Panc1 (cell line): ENCODE measurements around the gene ATP2B2. TPM values are rescaled to one million over a fixed set of nuclear protein-coding genes. Genes with fewer than 3 reads are reported as not detected.

Experiments used
- ATAC-seq: fragments of 200-7000 bp; cut with Tn5 transposase; 2 replicates; pipeline ENCODE4 v1.9.1; 2020; ENCODE audit warnings: mild to moderate bottlenecking, moderate library complexity
- BruUV-seq: library from RNA; stranded (reverse); fragments of 400-500 nt; replicated peaks from 2 replicates; lab custom pipeline; 2021; lab: Mats Ljungman, UMichigan
- CTCF ChIA-PET: fragments of 300-600 bp; sonication (Branson Sonifier 250); formaldehyde crosslinking; loops from one replicate; lab custom pipeline; 2022; ENCODE audit warnings: antibody characterized with exemption; lab: Charles Lee
- POLR2A ChIA-PET: fragments of 300-600 bp; sonication (Branson Sonifier 250); formaldehyde crosslinking; loops from one replicate; lab custom pipeline; 2022; ENCODE audit warnings: antibody characterized with exemption; lab: Charles Lee
- DNase-seq: peaks from one replicate; pipeline ENCODE4 v3.0.0-alpha.2; 2010; ENCODE audit warnings: low read depth, low spot score
- H3K27ac ChIP-seq: 2 replicates; pipeline ENCODE4 v1.5.1; 2011; ENCODE audit warnings: mild to moderate bottlenecking, low read length, inconsistent platforms
- H3K27me3 ChIP-seq: fragments of 200-500 bp; sonication (Bioruptor generic); 2 replicates; pipeline ENCODE4 v1.6.0; 2014; ENCODE audit warnings: low read length, inconsistent platforms; ENCODE audit not compliant: control insufficient read depth, insufficient read depth
- H3K36me3 ChIP-seq: fragments of 200-500 bp; sonication (Bioruptor generic); 2 replicates; pipeline ENCODE4 v1.5.1; 2014; ENCODE audit warnings: inconsistent platforms, mild to moderate bottlenecking, low read length, moderate library complexity; ENCODE audit not compliant: control insufficient read depth, insufficient read depth
- H3K4me1 ChIP-seq: 2 replicates; pipeline ENCODE4 v1.5.1; 2011; ENCODE audit warnings: inconsistent platforms, mild to moderate bottlenecking, low read length, moderate library complexity; ENCODE audit not compliant: control insufficient read depth, insufficient read depth
- H3K4me3 ChIP-seq, 2 experiments: 2 replicates each; pipeline ENCODE4 v1.5.1; 2011 to 2012; ENCODE audit warnings: low read depth in 2 of 2, low read length in 2 of 2, mild to moderate bottlenecking in 2 of 2, inconsistent platforms in 1 of 2, moderate library complexity in 1 of 2
- H3K9me3 ChIP-seq: fragments of 200-500 bp; sonication (Bioruptor generic); 2 replicates; pipeline ENCODE4 v1.5.1; 2014; ENCODE audit warnings: low read depth, mild to moderate bottlenecking, inconsistent platforms, low read length, moderate library complexity; ENCODE audit not compliant: control insufficient read depth, insufficient read depth
- CTCF ChIP-seq: fragments of 450-650 bp; IDR thresholded peaks from 2 replicates; pipeline ENCODE4 v1.5.1; 2017; ENCODE audit warnings: mild to moderate bottlenecking
- POLR2AphosphoS5 ChIP-seq: IDR thresholded peaks from 2 replicates; pipeline ENCODE4 v1.6.1; 2012; ENCODE audit warnings: mild to moderate bottlenecking, low read depth, low read length, moderate library complexity
- REST ChIP-seq, 2 experiments: IDR thresholded peaks; 2 replicates each; pipeline ENCODE4 v1.6.1; 2011 to 2012; ENCODE audit warnings: low read depth in 2 of 2, control low read depth in 1 of 2, low read length in 1 of 2, mild to moderate bottlenecking in 1 of 2, moderate library complexity in 1 of 2; ENCODE audit not compliant: insufficient read depth in 1 of 2
- SIN3A ChIP-seq: IDR thresholded peaks from 2 replicates; pipeline ENCODE4 v1.6.1; 2012; ENCODE audit warnings: low read depth, mild to moderate bottlenecking, low read length, moderate library complexity, borderline replicate concordance; ENCODE audit not compliant: insufficient read depth
- TCF7L2 ChIP-seq: IDR thresholded peaks from 2 replicates; pipeline ENCODE4 v1.6.1; 2011; ENCODE audit warnings: mild to moderate bottlenecking, low read depth, low read length, inconsistent platforms
- in situ Hi-C: cut with HindIII; loops from 2 replicates; pipeline ENCODE4 v1.10.0; 2016; ENCODE audit warnings: low sequenced_read_pairs, low pct_unique_long_range_greater_than_20kb
- intact Hi-C: fragments of 100-400 bp; cut with micrococcal nuclease; formaldehyde crosslinking; loops from one replicate; pipeline ENCODE4 v1.10.0; 2022; ENCODE audit not compliant: unreplicated experiment
- total RNA-seq: library from RNA; stranded (reverse); gene quantifications from one replicate; pipeline ENCODE4 v1.2.1, GENCODE V29; 2021; ENCODE audit not compliant: unreplicated experiment

The ATP2B2 gene
- total RNA-seq, 1 experiment from 2014 or later: not detected

- in situ Hi-C loops (no loop called here), intact Hi-C loops (no loop called here)
- Histone ChIP-seq H3K4me1 (no peaks in the 10 kb centered on the region; the same call in 1 of the 2 replicates), H3K4me3 (no peak overlapping the region), H3K9me3 (no peaks in the 10 kb centered on the region), H3K27me3 (no peaks in the 10 kb centered on the region), H3K36me3 (no peaks in the 10 kb centered on the region), H3K27ac (no peak overlapping the region)
- no TSS peak for BruUV-seq
- ATAC-seq: no peak
- DNase-seq: no peak
- TF ChIP-seq POLR2AphosphoS5 (no peak), CTCF (no peak), SIN3A (no peak), REST (IDR thresholded peaks at IDR 0.05; ENCODE audit: insufficient read depth in 1 of 2, low read depth in 2 of 2, low read length in 1 of 2) (no peak), TCF7L2 (no peak)
- CTCF ChIA-PET: no interaction called here
- POLR2A ChIA-PET: no interaction called here
Observed at GRCh38 chr3:10375296-10376053, 129.9 kb downstream of the ATP2B2 start.

- POLR2A ChIA-PET: no interaction called here
- DNase-seq (no peak), ATAC-seq (no peak; the same call in 1 of the 2 replicates)
- Histone ChIP-seq H3K4me1 (no peaks in the 10 kb centered on the region; the same call in 1 of the 2 replicates), H3K27ac (no peak overlapping the region), H3K27me3 (no peaks in the 10 kb centered on the region), H3K36me3 (no peaks in the 10 kb centered on the region), H3K4me3 (no peak overlapping the region), H3K9me3 (no peaks in the 10 kb centered on the region)
- in situ Hi-C loops (no loop called here), intact Hi-C loops (no loop called here)
- no TSS peak for BruUV-seq
- TF ChIP-seq POLR2AphosphoS5 (no peak), TCF7L2 (no peak), CTCF (no peak), SIN3A (no peak), REST (IDR thresholded peaks at IDR 0.05; ENCODE audit: insufficient read depth in 1 of 2, low read depth in 2 of 2, low read length in 1 of 2) (no peak)
- CTCF ChIA-PET: no interaction called here
Observed at GRCh38 chr3:10374311-10374710, 131.1 kb downstream of the ATP2B2 start.
